Caco-2 (cell line): Measurements from ENCODE around the gene FOXC1. TPM values are rescaled to one million over a fixed set of nuclear protein-coding genes. Genes with fewer than 3 reads are reported as not detected.

Source experiments
- BruUV-seq: library from RNA; stranded (reverse); fragments of 400-500 nt; replicated peaks from 2 replicates; lab custom pipeline; 2021; lab: Mats Ljungman, UMichigan
- CTCF ChIA-PET: fragments of 300-600 bp; sonication (Branson Sonifier 250); formaldehyde crosslinking; loops from one replicate; lab custom pipeline; 2022; ENCODE audit warnings: antibody characterized with exemption; lab: Charles Lee
- POLR2A ChIA-PET: fragments of 300-600 bp; sonication (Branson Sonifier 250); formaldehyde crosslinking; loops from one replicate; lab custom pipeline; 2022; ENCODE audit warnings: antibody characterized with exemption; lab: Charles Lee
- DNase-seq, 2 experiments: peaks; one replicate each; pipeline versions ENCODE4 v3.0.0 to v3.0.0-alpha.2; 2020 to 2022
- H3K27me3 ChIP-seq: replicated peaks from 2 replicates; pipeline ENCODE4 v1.6.0; 2011; ENCODE audit warnings: low read length; ENCODE audit not compliant: control insufficient read depth, insufficient read depth
- H3K36me3 ChIP-seq: 2 replicates; pipeline ENCODE4 v1.5.1; 2011; ENCODE audit warnings: low read length; ENCODE audit not compliant: control insufficient read depth, insufficient read depth
- H3K4me1 ChIP-seq: fragments of 250-450 bp; sonication (Bioruptor Pico); 2 replicates; pipeline ENCODE4 v1.5.1; 2020; ENCODE audit warnings: mild to moderate bottlenecking
- H3K4me3 ChIP-seq: 2 replicates; pipeline ENCODE4 v1.5.1; 2011; ENCODE audit warnings: low read depth, mild to moderate bottlenecking, control low read depth, low read length
- H3K9me3 ChIP-seq: fragments of 250-450 bp; sonication (Bioruptor Pico); 2 replicates; pipeline ENCODE4 v1.5.1; 2020; ENCODE audit warnings: mild to moderate bottlenecking, moderate library complexity
- H3K27ac Mint-ChIP-seq: one replicate; pipeline ENCODE4 v1.8.0; 2022; ENCODE audit warnings: mixed read lengths; ENCODE audit not compliant: unreplicated experiment
- H3K27me3 Mint-ChIP-seq: one replicate; pipeline ENCODE4 v1.8.0; 2022; ENCODE audit warnings: mixed read lengths; ENCODE audit not compliant: insufficient read depth, unreplicated experiment
- H3K36me3 Mint-ChIP-seq: one replicate; pipeline ENCODE4 v1.8.0; 2022; ENCODE audit warnings: mild to moderate bottlenecking, mixed read lengths; ENCODE audit not compliant: insufficient read depth, unreplicated experiment
- H3K4me1 Mint-ChIP-seq: one replicate; pipeline ENCODE4 v1.8.0; 2022; ENCODE audit warnings: low read depth, mixed read lengths; ENCODE audit not compliant: unreplicated experiment
- H3K4me3 Mint-ChIP-seq: one replicate; pipeline ENCODE4 v1.8.0; 2022; ENCODE audit warnings: mild to moderate bottlenecking, moderate library complexity, mixed read lengths; ENCODE audit not compliant: unreplicated experiment
- H3K9me3 Mint-ChIP-seq: one replicate; pipeline ENCODE4 v1.8.0; 2022; ENCODE audit warnings: mixed read lengths; ENCODE audit not compliant: unreplicated experiment
- intact Hi-C: fragments of 100-400 bp; cut with micrococcal nuclease; formaldehyde crosslinking; loops from one replicate; pipeline ENCODE4 v1.10.0; 2022; ENCODE audit not compliant: unreplicated experiment
- total RNA-seq: library from RNA; stranded (reverse); gene quantifications from 2 replicates; pipeline ENCODE4 v1.2.3, GENCODE V29; 2022
- TF ChIP-seq, protein P1 (sequence below), 2 experiments: fragments of 200-600 bp in 1 of 2; IDR thresholded peaks; 1 replicate in 1 of 2; 2 replicates in 1 of 2; pipeline versions ENCODE4 v1.5.1 to v1.8.0; 2011 to 2022; ENCODE audit warnings: antibody characterized with exemption in 1 of 2, control low read depth in 1 of 2, inconsistent platforms in 1 of 2, low read depth in 1 of 2, low read length in 1 of 2, mild to moderate bottlenecking in 1 of 2, moderate library complexity in 1 of 2; ENCODE audit not compliant: insufficient read depth in 1 of 2, severe bottlenecking in 1 of 2, unreplicated experiment in 1 of 2

Gene FOXC1
- total RNA-seq, 1 experiment from 2014 or later: 6.8 TPM

DNA sequence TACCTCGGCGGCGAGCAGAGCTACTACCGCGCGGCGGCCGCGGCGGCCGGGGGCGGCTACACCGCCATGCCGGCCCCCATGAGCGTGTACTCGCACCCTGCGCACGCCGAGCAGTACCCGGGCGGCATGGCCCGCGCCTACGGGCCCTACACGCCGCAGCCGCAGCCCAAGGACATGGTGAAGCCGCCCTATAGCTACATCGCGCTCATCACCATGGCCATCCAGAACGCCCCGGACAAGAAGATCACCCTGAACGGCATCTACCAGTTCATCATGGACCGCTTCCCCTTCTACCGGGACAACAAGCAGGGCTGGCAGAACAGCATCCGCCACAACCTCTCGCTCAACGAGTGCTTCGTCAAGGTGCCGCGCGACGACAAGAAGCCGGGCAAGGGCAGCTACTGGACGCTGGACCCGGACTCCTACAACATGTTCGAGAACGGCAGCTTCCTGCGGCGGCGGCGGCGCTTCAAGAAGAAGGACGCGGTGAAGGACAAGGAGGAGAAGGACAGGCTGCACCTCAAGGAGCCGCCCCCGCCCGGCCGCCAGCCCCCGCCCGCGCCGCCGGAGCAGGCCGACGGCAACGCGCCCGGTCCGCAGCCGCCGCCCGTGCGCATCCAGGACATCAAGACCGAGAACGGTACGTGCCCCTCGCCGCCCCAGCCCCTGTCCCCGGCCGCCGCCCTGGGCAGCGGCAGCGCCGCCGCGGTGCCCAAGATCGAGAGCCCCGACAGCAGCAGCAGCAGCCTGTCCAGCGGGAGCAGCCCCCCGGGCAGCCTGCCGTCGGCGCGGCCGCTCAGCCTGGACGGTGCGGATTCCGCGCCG lies 994 bp downstream of the FOXC1 start:
- Histone ChIP-seq H3K36me3 (no peaks in the 10 kb centered on the region), H3K9me3 (no peaks in the 10 kb centered on the region), H3K4me3 (peak overlapping the region; percentile 60), H3K27me3 (no peaks in the 10 kb centered on the region), H3K4me1 (peaks cover 7% of the 10 kb centered on the region)
- peak overlapping the region; percentile 86 for H3K4me3 Mint-ChIP-seq
- BruUV-seq: TSS peak; percentile 1
- DNase-seq: peak in 1 of 2 experiments; percentile 46
- peaks cover 15% of the 10 kb centered on the region for H3K36me3 Mint-ChIP-seq
- no peak overlapping the region for H3K27ac Mint-ChIP-seq
- ChIA-PET POLR2A (interaction anchor here (0.8 kb wide), 1 partner anchor 30 kb away, joined by 4 read pairs; no protein-coding TSS in a partner anchor), CTCF (interaction anchor here (0.6 to 1.6 kb wide), 3 partner anchors 12 to 493 kb away, joined by 3 to 8 read pairs (median 3); no protein-coding TSS in a partner anchor)
- TF ChIP-seq, protein P1, sequence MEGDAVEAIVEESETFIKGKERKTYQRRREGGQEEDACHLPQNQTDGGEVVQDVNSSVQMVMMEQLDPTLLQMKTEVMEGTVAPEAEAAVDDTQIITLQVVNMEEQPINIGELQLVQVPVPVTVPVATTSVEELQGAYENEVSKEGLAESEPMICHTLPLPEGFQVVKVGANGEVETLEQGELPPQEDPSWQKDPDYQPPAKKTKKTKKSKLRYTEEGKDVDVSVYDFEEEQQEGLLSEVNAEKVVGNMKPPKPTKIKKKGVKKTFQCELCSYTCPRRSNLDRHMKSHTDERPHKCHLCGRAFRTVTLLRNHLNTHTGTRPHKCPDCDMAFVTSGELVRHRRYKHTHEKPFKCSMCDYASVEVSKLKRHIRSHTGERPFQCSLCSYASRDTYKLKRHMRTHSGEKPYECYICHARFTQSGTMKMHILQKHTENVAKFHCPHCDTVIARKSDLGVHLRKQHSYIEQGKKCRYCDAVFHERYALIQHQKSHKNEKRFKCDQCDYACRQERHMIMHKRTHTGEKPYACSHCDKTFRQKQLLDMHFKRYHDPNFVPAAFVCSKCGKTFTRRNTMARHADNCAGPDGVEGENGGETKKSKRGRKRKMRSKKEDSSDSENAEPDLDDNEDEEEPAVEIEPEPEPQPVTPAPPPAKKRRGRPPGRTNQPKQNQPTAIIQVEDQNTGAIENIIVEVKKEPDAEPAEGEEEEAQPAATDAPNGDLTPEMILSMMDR (IDR thresholded peaks at IDR 0.05; ENCODE audit: insufficient read depth in 1 of 2, low read depth in 1 of 2, low read length in 1 of 2, severe bottlenecking in 1 of 2, unreplicated experiment in 1 of 2): no peak
- H3K9me3 Mint-ChIP-seq: no peaks in the 10 kb centered on the region
- peaks cover 2% of the 10 kb centered on the region for H3K27me3 Mint-ChIP-seq
- intact Hi-C loops: no loop called here
- H3K4me1 Mint-ChIP-seq: no peaks in the 10 kb centered on the region

DNA sequence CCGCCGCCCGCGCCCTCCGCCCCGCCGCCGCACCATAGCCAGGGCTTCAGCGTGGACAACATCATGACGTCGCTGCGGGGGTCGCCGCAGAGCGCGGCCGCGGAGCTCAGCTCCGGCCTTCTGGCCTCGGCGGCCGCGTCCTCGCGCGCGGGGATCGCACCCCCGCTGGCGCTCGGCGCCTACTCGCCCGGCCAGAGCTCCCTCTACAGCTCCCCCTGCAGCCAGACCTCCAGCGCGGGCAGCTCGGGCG lies 1.5 kb downstream of the FOXC1 start:
- peak in 1 of 2 experiments; percentile 73 for DNase-seq
- H3K4me1 Mint-ChIP-seq: no peaks in the 10 kb centered on the region
- Histone ChIP-seq H3K9me3 (no peaks in the 10 kb centered on the region), H3K27me3 (no peaks in the 10 kb centered on the region), H3K4me3 (peak overlapping the region; percentile 60), H3K36me3 (no peaks in the 10 kb centered on the region), H3K4me1 (peaks cover 7% of the 10 kb centered on the region)
- H3K4me3 Mint-ChIP-seq: peak overlapping the region; percentile 86
- no TSS peak for BruUV-seq
- POLR2A ChIA-PET: interaction anchor here (0.6 to 0.8 kb wide), 4 partner anchors 30 to 258 kb away, joined by 3 to 6 read pairs (median 4); no protein-coding TSS in a partner anchor
- TF ChIP-seq, protein P1 (IDR thresholded peaks at IDR 0.05; ENCODE audit: insufficient read depth in 1 of 2, low read depth in 1 of 2, low read length in 1 of 2, severe bottlenecking in 1 of 2, unreplicated experiment in 1 of 2): peak in 1 of 2 experiments; percentile 20
- no peak overlapping the region for H3K27ac Mint-ChIP-seq
- no peaks in the 10 kb centered on the region for H3K9me3 Mint-ChIP-seq
- intact Hi-C loops: no loop called here
- H3K27me3 Mint-ChIP-seq: peaks cover 2% of the 10 kb centered on the region
- peaks cover 15% of the 10 kb centered on the region for H3K36me3 Mint-ChIP-seq
- CTCF ChIA-PET: interaction anchor here (0.6 to 1.6 kb wide), 10 partner anchors 30 to 1640 kb away, joined by 3 to 8 read pairs (median 4); no protein-coding TSS in a partner anchor

DNA sequence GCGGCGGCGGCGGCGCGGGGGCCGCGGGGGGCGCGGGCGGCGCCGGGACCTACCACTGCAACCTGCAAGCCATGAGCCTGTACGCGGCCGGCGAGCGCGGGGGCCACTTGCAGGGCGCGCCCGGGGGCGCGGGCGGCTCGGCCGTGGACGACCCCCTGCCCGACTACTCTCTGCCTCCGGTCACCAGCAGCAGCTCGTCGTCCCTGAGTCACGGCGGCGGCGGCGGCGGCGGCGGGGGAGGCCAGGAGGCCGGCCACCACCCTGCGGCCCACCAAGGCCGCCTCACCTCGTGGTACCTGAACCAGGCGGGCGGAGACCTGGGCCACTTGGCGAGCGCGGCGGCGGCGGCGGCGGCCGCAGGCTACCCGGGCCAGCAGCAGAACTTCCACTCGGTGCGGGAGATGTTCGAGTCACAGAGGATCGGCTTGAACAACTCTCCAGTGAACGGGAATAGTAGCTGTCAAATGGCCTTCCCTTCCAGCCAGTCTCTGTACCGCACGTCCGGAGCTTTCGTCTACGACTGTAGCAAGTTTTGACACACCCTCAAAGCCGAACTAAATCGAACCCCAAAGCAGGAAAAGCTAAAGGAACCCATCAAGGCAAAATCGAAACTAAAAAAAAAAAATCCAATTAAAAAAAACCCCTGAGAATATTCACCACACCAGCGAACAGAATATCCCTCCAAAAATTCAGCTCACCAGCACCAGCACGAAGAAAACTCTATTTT lies 2.0 kb downstream of the FOXC1 start:
- Mint-ChIP-seq H3K9me3 (no peaks in the 10 kb centered on the region), H3K4me1 (no peaks in the 10 kb centered on the region), H3K4me3 (peak overlapping the region; percentile 86), H3K27ac (peak overlapping the region; percentile 81), H3K27me3 (peaks cover 2% of the 10 kb centered on the region), H3K36me3 (peaks cover 15% of the 10 kb centered on the region)
- ChIA-PET POLR2A (interaction anchor here (0.6 to 0.8 kb wide), 5 partner anchors 29 to 257 kb away, joined by 3 to 6 read pairs (median 4); no protein-coding TSS in a partner anchor), CTCF (interaction anchor here (0.6 to 1.6 kb wide), 11 partner anchors 14 to 1640 kb away, joined by 3 to 8 read pairs (median 4); no protein-coding TSS in a partner anchor)
- H3K36me3 ChIP-seq: no peaks in the 10 kb centered on the region
- no peaks in the 10 kb centered on the region for H3K9me3 ChIP-seq
- TF ChIP-seq, protein P1 (IDR thresholded peaks at IDR 0.05; ENCODE audit: insufficient read depth in 1 of 2, low read depth in 1 of 2, low read length in 1 of 2, severe bottlenecking in 1 of 2, unreplicated experiment in 1 of 2): no peak
- intact Hi-C loops: loop anchor here (2.0 kb wide), 1 partner anchor 29 kb away; no protein-coding TSS in a partner anchor
- no peaks in the 10 kb centered on the region for H3K27me3 ChIP-seq
- peak overlapping the region; percentile 60 for H3K4me3 ChIP-seq
- DNase-seq: peak; percentile 35 to 57
- peaks cover 7% of the 10 kb centered on the region for H3K4me1 ChIP-seq
- no TSS peak for BruUV-seq
